GM13976 (cell line): ENCODE measurements around the gene HELZ2.

Experiments
- DNase-seq: peaks from one replicate; pipeline ENCODE4 v3.0.0; 2012; ENCODE audit warnings: low spot score
- in situ Hi-C: fragments of 300-500 bp; cut with MboI; formaldehyde crosslinking; loops from one replicate; pipeline ENCODE4 v1.12.0; 2022; ENCODE audit warnings: low sequenced_read_pairs, mixed read lengths, inconsistent platforms; ENCODE audit not compliant: unreplicated experiment
- TF ChIP-seq, protein P1 (sequence below): IDR thresholded peaks from 2 replicates; pipeline ENCODE4 v1.5.1; 2012; ENCODE audit warnings: borderline replicate concordance, mild to moderate bottlenecking; ENCODE audit not compliant: insufficient read depth; ENCODE audit errors: extremely low read depth, missing control alignments, control extremely low read depth

Gene HELZ2

DNA sequence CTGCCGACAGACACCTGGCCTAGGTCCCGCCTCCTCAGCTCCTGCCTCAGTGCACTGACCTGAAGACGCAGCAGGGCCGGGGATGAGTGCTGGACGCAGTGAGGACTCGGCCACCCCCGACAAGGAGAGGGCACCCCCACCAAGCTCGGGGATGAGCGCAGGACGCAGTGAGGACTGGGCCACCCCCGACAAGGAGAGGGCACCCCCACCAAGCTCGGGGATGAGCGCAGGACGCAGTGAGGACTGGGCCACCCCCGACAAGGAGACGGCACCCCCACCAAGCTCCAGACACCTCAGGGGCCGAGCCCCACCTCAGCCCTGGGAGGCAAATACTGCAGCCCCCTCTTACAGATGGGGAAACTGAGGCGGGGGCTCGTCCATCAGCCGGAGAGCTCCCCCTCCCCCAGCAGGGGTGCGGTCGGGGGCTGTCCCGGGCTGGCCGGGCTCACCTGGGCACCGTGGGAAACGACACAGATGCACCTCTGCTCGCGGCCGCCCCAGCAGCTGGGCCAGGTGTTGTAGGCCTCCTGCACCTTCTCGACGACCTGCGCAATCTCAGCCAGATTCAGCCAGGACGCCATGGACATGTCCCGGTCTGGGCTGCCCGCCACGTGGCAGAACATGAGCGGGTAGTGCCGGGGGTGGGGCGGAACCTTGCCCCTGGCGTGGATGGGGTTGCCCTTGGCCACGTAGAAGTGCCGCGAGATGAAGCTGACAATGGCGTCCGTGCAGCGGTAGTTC, 7.5 kb downstream of the HELZ2 start:
- TF ChIP-seq, protein P1, sequence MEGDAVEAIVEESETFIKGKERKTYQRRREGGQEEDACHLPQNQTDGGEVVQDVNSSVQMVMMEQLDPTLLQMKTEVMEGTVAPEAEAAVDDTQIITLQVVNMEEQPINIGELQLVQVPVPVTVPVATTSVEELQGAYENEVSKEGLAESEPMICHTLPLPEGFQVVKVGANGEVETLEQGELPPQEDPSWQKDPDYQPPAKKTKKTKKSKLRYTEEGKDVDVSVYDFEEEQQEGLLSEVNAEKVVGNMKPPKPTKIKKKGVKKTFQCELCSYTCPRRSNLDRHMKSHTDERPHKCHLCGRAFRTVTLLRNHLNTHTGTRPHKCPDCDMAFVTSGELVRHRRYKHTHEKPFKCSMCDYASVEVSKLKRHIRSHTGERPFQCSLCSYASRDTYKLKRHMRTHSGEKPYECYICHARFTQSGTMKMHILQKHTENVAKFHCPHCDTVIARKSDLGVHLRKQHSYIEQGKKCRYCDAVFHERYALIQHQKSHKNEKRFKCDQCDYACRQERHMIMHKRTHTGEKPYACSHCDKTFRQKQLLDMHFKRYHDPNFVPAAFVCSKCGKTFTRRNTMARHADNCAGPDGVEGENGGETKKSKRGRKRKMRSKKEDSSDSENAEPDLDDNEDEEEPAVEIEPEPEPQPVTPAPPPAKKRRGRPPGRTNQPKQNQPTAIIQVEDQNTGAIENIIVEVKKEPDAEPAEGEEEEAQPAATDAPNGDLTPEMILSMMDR, result no peak
- no peak for DNase-seq
- in situ Hi-C loops, result no loop called here

DNA sequence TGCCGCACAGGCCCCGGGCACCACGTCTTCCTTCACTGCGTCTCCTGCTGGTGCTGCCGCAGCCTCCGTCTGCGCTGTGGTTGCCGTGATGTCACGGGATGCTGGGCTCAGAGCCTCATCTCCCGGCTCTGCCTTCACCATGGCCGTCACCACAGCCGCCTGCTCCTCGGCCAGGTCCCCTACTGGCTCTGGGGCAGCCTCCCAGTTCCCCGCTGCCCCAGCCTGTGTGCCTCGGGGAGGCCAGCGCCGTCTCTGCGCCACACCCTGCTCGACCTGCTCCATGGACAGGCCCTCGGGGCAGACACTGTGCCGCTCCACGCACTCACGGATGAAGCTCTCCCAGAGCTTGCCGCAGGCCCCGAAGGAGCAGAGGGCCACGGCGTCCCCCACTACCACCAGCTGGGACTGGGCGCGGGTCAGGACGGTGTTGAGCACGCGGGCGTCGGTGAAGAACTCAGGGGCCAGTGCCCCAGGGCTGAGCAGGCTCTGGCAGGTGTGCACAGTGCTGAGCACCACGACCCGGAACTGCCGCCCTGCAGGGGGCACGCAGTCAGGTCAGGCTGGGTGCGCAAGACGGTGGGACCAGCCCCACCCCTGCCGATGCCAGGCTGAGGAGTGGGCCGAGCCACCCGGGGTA, 8.2 kb downstream of the HELZ2 start:
- TF ChIP-seq, protein P1, result no peak
- DNase-seq, result no peak
- in situ Hi-C loops, result no loop called here

DNA sequence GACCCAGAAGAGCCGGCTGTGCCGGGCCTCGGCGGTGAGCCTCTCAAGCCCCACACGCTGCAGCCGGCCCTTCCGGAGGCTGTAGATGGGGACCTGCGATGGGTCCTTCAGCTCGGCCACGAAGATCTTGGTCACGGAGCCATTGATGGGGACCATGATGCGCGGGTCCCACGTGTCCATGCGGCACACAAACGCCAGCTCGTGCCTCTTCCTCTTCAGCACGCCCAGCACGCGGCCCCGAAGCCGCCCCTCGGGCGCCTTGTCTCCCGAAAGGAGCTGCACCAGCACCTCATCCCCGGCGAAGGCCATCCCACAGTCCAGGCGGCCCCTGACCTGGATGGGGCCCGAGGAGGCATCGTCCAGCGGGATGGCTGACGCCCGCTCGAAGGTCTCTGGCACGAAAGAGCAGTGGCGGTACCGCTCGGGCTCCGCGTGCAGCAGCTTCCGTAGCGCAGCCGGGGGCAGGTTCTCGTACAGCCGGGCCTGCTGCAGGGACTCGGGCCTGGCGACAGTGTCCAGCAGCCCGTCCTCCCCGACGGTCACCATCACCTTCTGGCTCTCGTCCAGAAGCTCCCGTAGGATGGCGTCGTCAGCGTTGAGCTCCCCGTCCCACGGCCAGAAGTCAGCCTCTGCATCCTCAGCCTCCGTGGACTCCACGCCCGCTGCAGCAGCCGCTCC, 8.9 kb downstream of the HELZ2 start:
- in situ Hi-C loops, result no loop called here
- TF ChIP-seq, protein P1, result no peak
- no peak for DNase-seq

DNA sequence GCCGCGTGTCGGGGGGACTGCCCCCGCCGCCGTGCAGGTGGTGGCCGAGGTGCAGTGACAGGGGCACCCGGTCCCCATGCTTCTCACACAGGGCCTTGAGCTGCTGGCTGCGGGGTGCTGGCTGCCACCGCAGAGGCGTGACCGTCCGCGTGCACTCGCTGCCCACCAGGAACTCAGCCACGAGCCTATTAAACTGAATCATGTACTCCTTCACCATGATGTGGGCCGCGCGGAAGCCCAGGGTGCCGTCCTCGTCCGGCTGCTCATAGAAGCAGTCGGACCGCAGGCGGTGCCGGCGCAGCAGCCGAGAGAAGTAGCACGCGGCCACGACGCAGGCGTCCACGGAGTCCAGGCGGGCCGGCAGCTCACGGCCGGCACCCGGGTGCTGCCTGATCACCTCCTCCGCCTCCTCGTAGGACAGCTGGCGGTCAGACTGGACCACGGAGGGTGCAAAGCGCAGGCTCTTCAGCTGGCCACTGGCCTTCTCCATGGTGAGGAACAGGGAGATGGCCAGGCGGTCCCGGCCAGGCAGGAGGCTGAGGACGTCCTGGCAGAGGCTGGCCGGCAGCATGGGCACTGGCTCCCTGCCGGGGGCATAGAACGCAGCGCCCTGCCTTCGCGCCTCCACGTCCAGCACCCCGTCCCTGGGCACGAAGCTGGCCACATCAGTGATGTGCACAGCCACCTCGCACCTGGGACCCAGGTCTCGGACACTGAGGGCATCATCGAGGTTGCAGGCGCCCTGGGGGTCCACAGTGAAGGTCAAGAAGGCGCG, 9.8 kb downstream of the HELZ2 start:
- DNase-seq, result no peak
- TF ChIP-seq, protein P1, result no peak
- in situ Hi-C loops, result no loop called here

DNA sequence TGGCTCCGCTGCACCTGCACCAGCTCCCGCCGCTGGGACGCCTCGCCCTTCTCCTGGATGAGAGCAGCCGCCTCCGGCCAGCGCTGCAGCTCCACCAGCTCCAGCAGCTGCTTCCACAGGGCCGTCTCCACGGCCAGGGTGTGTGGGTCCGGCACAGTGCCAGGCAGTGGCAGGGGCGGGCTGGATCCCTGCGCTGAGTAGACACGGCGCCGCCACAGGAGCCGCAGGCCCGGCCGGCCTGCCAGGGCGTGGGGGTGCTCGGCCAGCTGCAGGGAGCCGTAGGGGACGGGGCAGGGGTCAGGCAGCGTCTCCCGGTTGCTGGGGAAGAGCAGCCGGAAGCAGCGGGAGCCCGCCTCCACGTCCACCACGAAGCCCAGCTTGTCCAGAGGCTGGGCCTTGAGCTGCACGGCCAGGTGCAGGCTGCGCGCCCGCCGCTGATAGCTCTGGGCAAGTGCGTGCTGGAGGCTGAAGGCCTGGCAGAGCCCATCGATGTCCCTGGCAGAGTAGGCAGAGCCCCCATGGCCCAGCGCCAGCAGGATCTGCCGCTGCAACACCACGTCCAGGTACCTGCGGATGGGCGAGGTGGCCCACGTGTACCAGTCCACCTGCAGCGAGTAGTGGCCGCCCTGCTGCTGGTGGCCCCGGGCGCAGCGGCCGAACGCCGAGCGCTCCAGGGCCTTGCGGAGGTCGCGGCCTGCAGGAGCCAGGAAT, 10.7 kb downstream of the HELZ2 start:
- no peak for DNase-seq
- in situ Hi-C loops, result no loop called here
- TF ChIP-seq, protein P1, result no peak
